ENCODE results near the gene CARMIL1.
A peak's percentile ranks its signal among the peaks of the same experiment; 100 is the strongest.

GRCh38 chr6:25556516-25556915 lies 277.3 kb downstream of the CARMIL1 start:
- TF ChIP-seq CTCF (IDR thresholded peaks at IDR 0.05) (peak; percentile 53 to 76 (median 69)), POLR2A (IDR thresholded peaks at IDR 0.05) (no peak)
